HEK293 (cell line): ENCODE measurements around the gene KLF11.
A peak's percentile ranks its signal among the peaks of the same experiment; 100 is the strongest.

Source experiments
- GLIS1 ChIP-seq: fragments of 450-650 bp; formaldehyde crosslinking; IDR thresholded peaks from 2 replicates; pipeline ENCODE4 v1.5.1; 2016; ENCODE audit warnings: missing biosample characterization, missing genetic modification characterization
- KLF10 ChIP-seq: fragments of 450-650 bp; IDR thresholded peaks from 2 replicates; pipeline ENCODE4 v1.5.1; 2018; ENCODE audit warnings: missing biosample characterization, mild to moderate bottlenecking, missing genetic modification characterization
- OSR2 ChIP-seq: fragments of 450-650 bp; formaldehyde crosslinking; IDR thresholded peaks from 2 replicates; pipeline ENCODE4 v1.5.1; 2016; ENCODE audit warnings: missing biosample characterization, missing genetic modification characterization
- OVOL3 ChIP-seq: fragments of 450-650 bp; formaldehyde crosslinking; IDR thresholded peaks from 2 replicates; pipeline ENCODE4 v1.5.1; 2016; ENCODE audit warnings: missing biosample characterization, missing genetic modification characterization
- PRDM6 ChIP-seq: fragments of 450-650 bp; formaldehyde crosslinking; IDR thresholded peaks from 2 replicates; pipeline ENCODE4 v1.5.1; 2017; ENCODE audit warnings: missing biosample characterization, missing genetic modification characterization
- TRIM28 ChIP-seq: IDR thresholded peaks from 2 replicates; pipeline ENCODE4 v1.6.1; 2011; ENCODE audit warnings: low read length, control low read depth, borderline replicate concordance
- ZBTB49 ChIP-seq: fragments of 450-650 bp; formaldehyde crosslinking; IDR thresholded peaks from 2 replicates; pipeline ENCODE4 v1.5.1; 2016; ENCODE audit warnings: missing biosample characterization, missing genetic modification characterization, low read depth
- ZFHX2 ChIP-seq: fragments of 450-650 bp; formaldehyde crosslinking; conservative IDR thresholded peaks from 2 replicates; pipeline ENCODE4 v1.5.1; 2016; ENCODE audit warnings: missing biosample characterization, missing genetic modification characterization
- ZIC2 ChIP-seq: fragments of 450-650 bp; formaldehyde crosslinking; IDR thresholded peaks from 2 replicates; pipeline ENCODE4 v1.5.1; 2016; ENCODE audit warnings: missing biosample characterization, missing genetic modification characterization
- ZNF133 ChIP-seq: fragments of 450-650 bp; formaldehyde crosslinking; IDR thresholded peaks from 2 replicates; pipeline ENCODE4 v1.5.1; 2016; ENCODE audit warnings: missing biosample characterization, missing genetic modification characterization
- ZNF138 ChIP-seq: fragments of 450-650 bp; formaldehyde crosslinking; IDR thresholded peaks from 2 replicates; pipeline ENCODE4 v1.5.1; 2016; ENCODE audit warnings: missing biosample characterization, missing genetic modification characterization, borderline replicate concordance
- ZNF146 ChIP-seq: fragments of 450-650 bp; formaldehyde crosslinking; IDR thresholded peaks from 2 replicates; pipeline ENCODE4 v1.5.1; 2016; ENCODE audit warnings: missing biosample characterization, missing genetic modification characterization
- ZNF157 ChIP-seq: fragments of 450-650 bp; formaldehyde crosslinking; IDR thresholded peaks from 2 replicates; pipeline ENCODE4 v1.5.1; 2016; ENCODE audit warnings: missing biosample characterization, missing genetic modification characterization
- ZNF18 ChIP-seq: fragments of 450-650 bp; formaldehyde crosslinking; IDR thresholded peaks from 2 replicates; pipeline ENCODE4 v1.5.1; 2016; ENCODE audit warnings: missing biosample characterization, missing genetic modification characterization
- ZNF211 ChIP-seq: fragments of 450-650 bp; formaldehyde crosslinking; IDR thresholded peaks from 2 replicates; pipeline ENCODE4 v1.5.1; 2016; ENCODE audit warnings: low read depth, missing biosample characterization, missing genetic modification characterization
- ZNF23 ChIP-seq: fragments of 450-650 bp; formaldehyde crosslinking; IDR thresholded peaks from 2 replicates; pipeline ENCODE4 v1.5.1; 2016; ENCODE audit warnings: missing biosample characterization, missing genetic modification characterization, borderline replicate concordance
- ZNF248 ChIP-seq: fragments of 450-650 bp; formaldehyde crosslinking; IDR thresholded peaks from 2 replicates; pipeline ENCODE4 v1.5.1; 2017; ENCODE audit warnings: missing biosample characterization, missing genetic modification characterization
- ZNF266 ChIP-seq: fragments of 450-650 bp; formaldehyde crosslinking; IDR thresholded peaks from 2 replicates; pipeline ENCODE4 v1.5.1; 2016; ENCODE audit warnings: missing biosample characterization, missing genetic modification characterization, low read depth
- ZNF274 ChIP-seq, 2 experiments: fragments of 200-500 bp in 1 of 2; fragments of 450-650 bp in 1 of 2; sonication (Bioruptor generic) in 1 of 2; formaldehyde crosslinking in 1 of 2; IDR thresholded peaks; 2 replicates each; pipeline versions ENCODE4 v1.5.1 to v1.6.1; 2014 to 2016; ENCODE audit warnings: borderline replicate concordance in 1 of 2, inconsistent platforms in 1 of 2, low read length in 1 of 2, missing biosample characterization in 1 of 2, missing genetic modification characterization in 1 of 2
- ZNF335 ChIP-seq: fragments of 450-650 bp; formaldehyde crosslinking; conservative IDR thresholded peaks from 2 replicates; pipeline ENCODE4 v1.5.1; 2016; ENCODE audit warnings: missing biosample characterization, missing genetic modification characterization
- ZNF350 ChIP-seq: fragments of 450-650 bp; formaldehyde crosslinking; IDR thresholded peaks from 2 replicates; pipeline ENCODE4 v1.5.0; 2017; ENCODE audit warnings: missing biosample characterization, mild to moderate bottlenecking, missing genetic modification characterization
- ZNF37A ChIP-seq: fragments of 450-650 bp; IDR thresholded peaks from 2 replicates; pipeline ENCODE4 v1.5.1; 2018; ENCODE audit warnings: missing biosample characterization, missing genetic modification characterization
- ZNF561 ChIP-seq: fragments of 450-650 bp; IDR thresholded peaks from 2 replicates; pipeline ENCODE4 v1.5.1; 2018; ENCODE audit warnings: missing biosample characterization, missing genetic modification characterization, borderline replicate concordance
- ZNF596 ChIP-seq: fragments of 450-650 bp; IDR thresholded peaks from 2 replicates; pipeline ENCODE4 v1.5.0; 2018; ENCODE audit warnings: missing biosample characterization, mild to moderate bottlenecking, missing genetic modification characterization, moderate library complexity
- ZNF660 ChIP-seq: fragments of 450-650 bp; IDR thresholded peaks from 2 replicates; pipeline ENCODE4 v1.5.1; 2018; ENCODE audit warnings: missing biosample characterization, mild to moderate bottlenecking, missing genetic modification characterization
- ZNF677 ChIP-seq: fragments of 450-650 bp; IDR thresholded peaks from 2 replicates; pipeline ENCODE4 v1.5.0; 2018; ENCODE audit warnings: missing biosample characterization, mild to moderate bottlenecking, missing genetic modification characterization, moderate library complexity
- ZNF768 ChIP-seq: fragments of 450-650 bp; formaldehyde crosslinking; IDR thresholded peaks from 2 replicates; pipeline ENCODE4 v1.5.1; 2018; ENCODE audit warnings: missing biosample characterization, mild to moderate bottlenecking, missing genetic modification characterization
- ZNF777 ChIP-seq: fragments of 450-650 bp; formaldehyde crosslinking; IDR thresholded peaks from 2 replicates; pipeline ENCODE4 v1.5.1; 2017; ENCODE audit warnings: missing biosample characterization, missing genetic modification characterization, borderline replicate concordance
- TF ChIP-seq, protein P1 (sequence below): fragments of 450-650 bp; formaldehyde crosslinking; IDR thresholded peaks from 2 replicates; pipeline ENCODE4 v1.5.1; 2016; ENCODE audit warnings: missing biosample characterization, missing genetic modification characterization, borderline replicate concordance
- TF ChIP-seq, protein P2 (sequence below): fragments of 450-650 bp; formaldehyde crosslinking; IDR thresholded peaks from 2 replicates; pipeline ENCODE4 v1.5.1; 2016; ENCODE audit warnings: missing biosample characterization, missing genetic modification characterization

Gene KLF11

GRCh38 chr2:10079266-10079869 is 36.0 kb downstream of the KLF11 start (continued):
- TF ChIP-seq, protein P1, sequence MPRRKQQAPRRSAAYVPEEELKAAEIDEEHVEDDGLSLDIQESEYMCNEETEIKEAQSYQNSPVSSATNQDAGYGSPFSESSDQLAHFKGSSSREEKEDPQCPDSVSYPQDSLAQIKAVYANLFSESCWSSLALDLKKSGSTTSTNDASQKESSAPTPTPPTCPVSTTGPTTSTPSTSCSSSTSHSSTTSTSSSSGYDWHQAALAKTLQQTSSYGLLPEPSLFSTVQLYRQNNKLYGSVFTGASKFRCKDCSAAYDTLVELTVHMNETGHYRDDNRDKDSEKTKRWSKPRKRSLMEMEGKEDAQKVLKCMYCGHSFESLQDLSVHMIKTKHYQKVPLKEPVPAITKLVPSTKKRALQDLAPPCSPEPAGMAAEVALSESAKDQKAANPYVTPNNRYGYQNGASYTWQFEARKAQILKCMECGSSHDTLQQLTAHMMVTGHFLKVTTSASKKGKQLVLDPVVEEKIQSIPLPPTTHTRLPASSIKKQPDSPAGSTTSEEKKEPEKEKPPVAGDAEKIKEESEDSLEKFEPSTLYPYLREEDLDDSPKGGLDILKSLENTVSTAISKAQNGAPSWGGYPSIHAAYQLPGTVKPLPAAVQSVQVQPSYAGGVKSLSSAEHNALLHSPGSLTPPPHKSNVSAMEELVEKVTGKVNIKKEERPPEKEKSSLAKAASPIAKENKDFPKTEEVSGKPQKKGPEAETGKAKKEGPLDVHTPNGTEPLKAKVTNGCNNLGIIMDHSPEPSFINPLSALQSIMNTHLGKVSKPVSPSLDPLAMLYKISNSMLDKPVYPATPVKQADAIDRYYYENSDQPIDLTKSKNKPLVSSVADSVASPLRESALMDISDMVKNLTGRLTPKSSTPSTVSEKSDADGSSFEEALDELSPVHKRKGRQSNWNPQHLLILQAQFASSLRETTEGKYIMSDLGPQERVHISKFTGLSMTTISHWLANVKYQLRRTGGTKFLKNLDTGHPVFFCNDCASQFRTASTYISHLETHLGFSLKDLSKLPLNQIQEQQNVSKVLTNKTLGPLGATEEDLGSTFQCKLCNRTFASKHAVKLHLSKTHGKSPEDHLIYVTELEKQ = no peak
- TF ChIP-seq KLF10 (peak; percentile 41; the same call in 1 of the 2 replicates), ZFHX2 (tag by site-specific recombination) (no peak; the same call in 1 of the 2 replicates), ZNF37A (tag by site-specific recombination) (no peak), ZNF266 (tag by site-specific recombination) (no peak), ZNF248 (no peak), PRDM6 (no peak), ZBTB49 (no peak), ZNF660 (tag by site-specific recombination) (peak; percentile 31; the same call in 1 of the 2 replicates), ZNF157 (tag by site-specific recombination) (no peak), ZNF23 (tag by site-specific recombination) (no peak), ZNF561 (tag by site-specific recombination) (0 out of 2 replicates have a peak, but pooled peaks have one; percentile 28), ZNF768 (tag by site-specific recombination) (no peak), ZNF335 (tag by site-specific recombination) (peak; percentile 90), ZNF350 (tag by site-specific recombination) (no peak), ZNF138 (tag by site-specific recombination) (no peak), TRIM28 (no peak), OVOL3 (tag by site-specific recombination) (no peak), ZNF677 (tag by site-specific recombination) (no peak), ZNF133 (tag by site-specific recombination) (no peak), ZNF596 (tag by site-specific recombination) (no peak), ZNF777 (no peak), GLIS1 (tag by site-specific recombination) (0 out of 2 replicates have a peak, but pooled peaks have one; percentile 0), ZNF146 (tag by site-specific recombination) (no peak), ZNF18 (tag by site-specific recombination) (no peak), ZIC2 (peak; percentile 83), ZNF211 (tag by site-specific recombination) (no peak), OSR2 (tag by site-specific recombination) (peak; percentile 47; the same call in 1 of the 2 replicates), ZNF274 (IDR thresholded peaks at IDR 0.05; ENCODE audit: low read length) (no peak), ZNF274 (tag by site-specific recombination; IDR thresholded peaks at IDR 0.05; ENCODE audit: borderline replicate concordance) (no peak)
- TF ChIP-seq, protein P2, sequence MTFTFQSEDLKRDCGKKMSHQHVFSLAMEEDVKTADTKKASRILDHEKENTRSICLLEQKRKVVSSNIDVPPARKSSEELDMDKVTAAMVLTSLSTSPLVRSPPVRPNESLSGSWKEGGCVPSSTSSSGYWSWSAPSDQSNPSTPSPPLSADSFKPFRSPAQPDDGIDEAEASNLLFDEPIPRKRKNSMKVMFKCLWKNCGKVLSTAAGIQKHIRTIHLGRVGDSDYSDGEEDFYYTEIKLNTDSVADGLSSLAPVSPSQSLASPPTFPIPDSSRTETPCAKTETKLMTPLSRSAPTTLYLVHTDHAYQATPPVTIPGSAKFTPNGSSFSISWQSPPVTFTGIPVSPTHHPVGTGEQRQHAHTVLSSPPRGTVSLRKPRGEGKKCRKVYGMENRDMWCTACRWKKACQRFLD (tag by site-specific recombination) = no peak
